A549 treated with GW870086 at 1 μM for 4 hours (cell line): ENCODE measurements around the gene CCDC78. TPM values are rescaled to one million over a fixed set of nuclear protein-coding genes. Genes with fewer than 3 reads are reported as not detected.

Experiments
- total RNA-seq: library from RNA; stranded (reverse); fragments of 200-300 nt; extraction: Qiagen RNA extraction; gene quantifications from 5 replicates; pipeline ENCODE4 v1.2.3, GENCODE V29; 2022; ENCODE audit warnings: low read depth

CCDC78 gene
- total RNA-seq = 4.2 to 7.7 TPM (median 5.6 TPM) in 5 replicates

GRCh38 chr16:726438-727290 is at the start of gene CCDC78, which contains the start of gene HAGHL:
CCDC78 (minus strand) TSS chr16:726443; CDS start chr16:726367, 76 bp downstream.
HAGHL (plus strand) TSS chr16:727106; CDS start chr16:727510, 404 bp downstream.

GRCh38 chr16:760545-761343 is 34.5 kb upstream of the CCDC78 start, which contains the start of gene MSLN:
MSLN (plus strand) TSS chr16:760734; CDS start chr16:762681, 1,947 bp downstream.

GRCh38 chr16:740764-741505 is 14.7 kb upstream of the CCDC78 start, which contains the start of gene CIAO3:
CIAO3 (minus strand) TSS chr16:740997; CDS start chr16:740985, 12 bp downstream.

GRCh38 chr16:720990-721764 is 5.1 kb downstream of the CCDC78 start, which contains the start of gene ANTKMT:
ANTKMT (plus strand) TSS chr16:721146; CDS start chr16:721275, 129 bp downstream.

GRCh38 chr16:714558-715476 is 11.4 kb downstream of the CCDC78 start, which contains the start of gene METRN:
METRN (plus strand) TSS chr16:715118; CDS start chr16:715290, 172 bp downstream.

GRCh38 chr16:705431-706188 is 20.6 kb downstream of the CCDC78 start, which contains the start of gene FBXL16:
FBXL16 (minus strand) TSS chr16:705801; CDS start chr16:697405, 8,396 bp downstream.

GRCh38 chr16:684071-684794 is 42.0 kb downstream of the CCDC78 start, which contains the start of gene JMJD8:
JMJD8 (minus strand) TSS chr16:684334; CDS start chr16:684319, 15 bp downstream.

GRCh38 chr16:679814-680624 is 46.2 kb downstream of the CCDC78 start, which contains the start of gene STUB1:
STUB1 (plus strand) TSS chr16:680410; CDS start chr16:680526, 116 bp downstream.

GRCh38 chr16:674968-675883 is 51.0 kb downstream of the CCDC78 start, which contains the start of gene RHBDL1:
RHBDL1 (plus strand) TSS chr16:675671; CDS start chr16:675791, 120 bp downstream.

Other genes starting within 250 kb of the CCDC78 start
- 44.2 to 76.6 TPM (median 71.4 TPM) in 5 replicates for gene CAPN15, start 198.7 kb downstream of the CCDC78 start, total RNA-seq
- gene PRR35, start 166.0 kb downstream of the CCDC78 start, total RNA-seq = 0.13 to 0.22 TPM (median 0.17 TPM) in 4 of 5 replicates, not detected in the other
- gene NHLRC4, start 159.4 kb downstream of the CCDC78 start, total RNA-seq = 0.15 to 0.51 TPM (median 0.29 TPM) in 5 replicates
- gene PIGQ, start 156.5 kb downstream of the CCDC78 start, total RNA-seq = 33.1 to 39.4 TPM (median 38.6 TPM) in 5 replicates
- 12.8 to 19.7 TPM (median 16.9 TPM) in 5 replicates for gene RAB40C, start 136.4 kb downstream of the CCDC78 start, total RNA-seq
- 0.06 to 0.19 TPM (median 0.14 TPM) in 5 replicates for gene WFIKKN1, start 95.5 kb downstream of the CCDC78 start, total RNA-seq
- gene METTL26, start 90.1 kb downstream of the CCDC78 start, total RNA-seq = 90.6 to 140 TPM (median 135 TPM) in 5 replicates
- 22.6 to 48.4 TPM (median 39.2 TPM) in 5 replicates for gene MCRIP2, start 84.6 kb downstream of the CCDC78 start, total RNA-seq
- gene WDR90, start 77.1 kb downstream of the CCDC78 start, total RNA-seq = 17.6 to 28.0 TPM (median 27.2 TPM) in 5 replicates
- gene RHOT2, start 58.3 kb downstream of the CCDC78 start, total RNA-seq = 64.2 to 101 TPM (median 94.6 TPM) in 5 replicates
- gene RHBDL1, start 50.8 kb downstream of the CCDC78 start, total RNA-seq = 0.56 to 1.4 TPM (median 1.3 TPM) in 5 replicates
- 86.9 to 131 TPM (median 117 TPM) in 5 replicates for gene STUB1, start 46.0 kb downstream of the CCDC78 start, total RNA-seq
- gene JMJD8, start 42.1 kb downstream of the CCDC78 start, total RNA-seq = 63.9 to 81.6 TPM (median 78.7 TPM) in 5 replicates
- 4.2 to 6.3 TPM (median 5.8 TPM) in 5 replicates for gene WDR24, start 36.0 kb downstream of the CCDC78 start, total RNA-seq
- gene FBXL16, start 20.6 kb downstream of the CCDC78 start, total RNA-seq = 5.4 to 11.7 TPM (median 7.4 TPM) in 5 replicates
- gene METRN, start 11.3 kb downstream of the CCDC78 start, total RNA-seq = 82.0 to 226 TPM (median 208 TPM) in 5 replicates
- gene ANTKMT, start 5.3 kb downstream of the CCDC78 start, total RNA-seq = 35.3 to 65.1 TPM (median 57.7 TPM) in 5 replicates
- 15.2 to 20.6 TPM (median 18.0 TPM) in 5 replicates for gene HAGHL, start 663 bp upstream of the CCDC78 start, total RNA-seq
- 20.2 to 27.9 TPM (median 25.3 TPM) in 5 replicates for gene CIAO3, start 14.6 kb upstream of the CCDC78 start, total RNA-seq
- 2.1 to 4.3 TPM (median 3.2 TPM) in 5 replicates for gene MSLN, start 34.3 kb upstream of the CCDC78 start, total RNA-seq
- 38.8 to 57.7 TPM (median 50.0 TPM) in 5 replicates for gene RPUSD1, start 61.9 kb upstream of the CCDC78 start, total RNA-seq
- 14.8 to 28.8 TPM (median 24.9 TPM) in 5 replicates for gene CHTF18, start 62.2 kb upstream of the CCDC78 start, total RNA-seq
- not detected in 5 replicates for gene GNG13, start 74.3 kb upstream of the CCDC78 start, total RNA-seq
- 8.8 to 10.9 TPM (median 10.2 TPM) in 5 replicates for gene LMF1, start 244.5 kb upstream of the CCDC78 start, total RNA-seq